Stimulated activated CD8-positive, alpha-beta memory T cell treated with anti-CD3 and anti-CD28 coated beads, Interleukin-4, amount 100 ng/mL, for 4 hours (primary cell): ENCODE results near the gene UBE2G2.

ENCODE experiments used
- DNase-seq, 2 donors: peaks; one replicate each; pipeline ENCODE4 v3.0.0-alpha.2; 2020; ENCODE audit warnings: low read depth in 2 of 2, low spot score in 1 of 2

UBE2G2 gene

DNA sequence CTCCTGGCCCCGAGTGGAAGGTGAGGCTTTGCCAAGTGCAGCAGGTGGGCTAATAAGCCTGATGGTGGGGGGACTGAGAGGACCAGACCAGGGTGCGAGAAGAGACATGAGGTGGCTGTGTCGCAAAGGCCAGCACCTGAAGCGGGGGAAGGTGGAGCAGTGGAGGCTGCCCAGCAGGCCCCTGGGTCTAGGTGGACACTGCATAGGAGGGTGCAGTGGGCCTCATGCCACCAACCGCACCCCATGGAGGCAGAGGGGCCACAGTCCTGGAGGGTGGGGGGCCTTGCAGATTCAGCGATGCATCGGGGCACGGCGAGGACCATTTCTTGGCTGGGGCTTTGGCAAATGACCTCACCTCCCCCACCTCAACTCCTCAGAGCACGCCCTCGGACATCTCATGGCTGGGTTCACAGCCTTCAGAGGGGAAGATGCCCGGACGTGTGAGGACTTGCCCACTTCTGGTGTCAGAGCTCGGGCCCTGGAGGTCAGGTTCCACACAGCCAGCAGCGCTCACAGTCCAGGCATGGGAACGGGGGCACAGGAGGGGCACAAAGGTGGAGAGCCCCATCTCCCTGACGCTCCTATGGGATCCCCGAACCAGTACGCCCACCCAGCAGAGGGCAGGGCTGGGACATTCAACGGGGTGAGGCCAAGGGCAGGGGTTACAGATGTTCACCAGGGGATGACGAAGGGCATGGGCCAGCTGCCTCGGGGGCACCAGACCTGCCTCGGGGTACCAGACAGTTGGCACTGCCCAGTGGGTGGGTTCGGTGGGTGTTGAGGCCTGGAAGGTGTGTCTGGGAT, 35.4 kb downstream of the UBE2G2 start:
- no peak for DNase-seq

DNA sequence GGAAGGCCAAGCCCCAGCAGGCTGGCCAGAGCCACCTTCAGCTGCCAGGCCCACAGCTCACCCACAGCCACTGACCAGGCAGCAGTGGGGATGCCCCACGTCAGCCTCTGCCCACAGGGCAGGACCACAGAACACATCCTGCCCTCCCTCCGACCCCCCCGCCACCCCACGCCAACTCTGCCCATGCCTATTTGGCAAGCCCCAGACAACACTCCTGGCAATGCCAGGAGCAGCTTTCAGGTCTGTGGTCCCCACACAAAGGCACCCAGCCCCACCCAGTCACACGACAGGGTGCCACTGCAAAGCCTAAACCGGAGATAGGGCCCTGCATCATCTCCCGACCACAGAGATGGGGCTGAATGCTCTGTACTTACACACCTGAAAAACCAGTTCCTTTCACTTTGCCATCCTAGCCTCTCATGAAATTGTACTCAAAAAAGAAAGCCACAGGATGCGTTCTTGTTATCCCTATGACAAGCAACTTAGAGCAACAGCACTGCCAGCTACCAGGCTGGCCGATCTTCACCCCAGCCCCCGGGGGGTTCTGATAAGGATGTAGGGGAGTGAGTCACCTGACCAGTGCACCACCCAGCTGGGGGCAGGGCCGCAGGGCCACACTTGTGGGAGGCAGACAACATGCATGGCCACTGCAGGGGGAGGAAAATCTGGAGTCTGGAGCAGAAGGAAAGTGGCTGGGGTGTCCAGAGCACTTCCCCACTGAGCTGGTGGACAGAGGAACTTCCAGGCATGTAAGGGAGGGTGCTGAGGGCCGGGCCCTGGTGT, 36.2 kb downstream of the UBE2G2 start:
- no peak for DNase-seq

DNA sequence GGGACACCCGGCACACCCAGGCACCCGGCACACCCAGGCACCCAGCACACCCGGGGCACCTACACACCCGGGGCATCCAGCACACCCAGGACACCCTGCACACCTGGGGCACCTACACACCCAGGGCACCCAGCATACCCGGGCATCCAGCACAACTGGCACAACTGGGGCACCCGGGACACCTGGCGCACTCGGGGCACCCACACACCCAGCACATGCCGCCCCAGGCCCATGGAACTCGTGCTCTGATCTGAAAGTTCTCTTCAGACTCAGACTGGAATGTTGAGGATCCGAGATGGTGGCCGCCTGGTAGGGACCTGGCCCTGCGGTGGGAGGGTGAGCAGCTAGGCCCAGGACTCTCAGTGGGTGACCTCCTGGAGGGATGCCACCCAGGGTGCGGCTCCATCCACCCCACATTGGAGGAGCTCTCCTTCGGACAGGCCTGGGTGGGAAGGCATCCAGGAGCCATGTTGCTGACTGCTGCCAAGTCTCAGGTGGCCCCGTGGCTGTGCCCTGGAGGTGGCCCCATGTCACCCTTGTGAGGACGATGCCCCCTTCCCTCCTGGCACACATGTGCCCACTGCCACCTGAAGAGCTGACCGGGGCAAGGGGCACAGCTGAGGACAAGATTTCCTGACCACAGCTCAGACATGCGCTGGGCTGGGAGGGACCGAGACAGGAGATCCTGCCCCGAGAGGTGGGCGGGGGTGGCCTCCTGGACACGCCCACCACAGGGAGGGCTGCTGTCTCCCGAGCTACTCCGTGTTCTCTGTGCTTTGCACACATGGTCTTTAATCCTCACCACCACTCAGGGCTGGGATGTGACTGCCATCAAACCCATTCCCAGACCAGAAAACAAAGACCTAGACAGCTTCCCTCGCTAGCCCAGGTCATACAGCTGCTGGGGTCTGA, 37.0 kb downstream of the UBE2G2 start:
- DNase-seq, result no peak

DNA sequence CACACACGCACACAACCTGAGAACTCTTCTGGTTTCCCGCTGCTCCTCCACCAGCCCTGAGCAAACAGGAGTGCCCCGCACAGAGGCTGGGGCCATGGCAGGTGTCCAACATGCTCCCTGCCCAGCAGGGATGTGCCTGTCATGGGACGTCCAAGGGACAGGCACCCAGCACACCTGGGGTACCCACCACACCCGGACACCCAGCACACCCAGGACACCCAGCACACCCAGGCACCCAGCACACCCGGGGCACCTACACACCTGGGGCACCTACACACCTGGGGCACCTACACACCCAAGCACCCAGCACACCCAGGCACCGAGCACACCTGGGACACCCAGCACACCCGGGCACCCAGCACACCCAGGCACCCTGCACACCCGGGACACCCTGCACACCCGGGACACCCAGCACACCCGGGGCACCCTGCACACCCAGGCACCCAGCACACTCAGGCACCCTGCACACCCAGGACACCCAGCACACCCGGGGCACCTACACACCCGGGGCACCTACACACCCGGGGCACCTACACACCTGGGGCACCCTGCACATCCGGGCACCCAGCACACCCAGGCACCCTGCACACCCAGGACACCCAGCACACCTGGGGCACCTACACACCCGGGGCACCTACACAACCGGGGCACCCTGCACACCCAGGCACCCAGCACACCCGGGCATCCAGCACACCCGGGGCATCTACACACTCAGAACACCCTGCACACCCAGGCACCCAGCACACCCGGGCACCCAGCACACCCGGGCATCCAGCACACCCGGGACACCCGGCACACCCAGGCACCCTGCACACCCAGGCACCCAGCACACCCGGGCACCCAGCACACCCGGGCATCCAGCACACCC, 37.9 kb downstream of the UBE2G2 start:
- DNase-seq, result no peak

DNA sequence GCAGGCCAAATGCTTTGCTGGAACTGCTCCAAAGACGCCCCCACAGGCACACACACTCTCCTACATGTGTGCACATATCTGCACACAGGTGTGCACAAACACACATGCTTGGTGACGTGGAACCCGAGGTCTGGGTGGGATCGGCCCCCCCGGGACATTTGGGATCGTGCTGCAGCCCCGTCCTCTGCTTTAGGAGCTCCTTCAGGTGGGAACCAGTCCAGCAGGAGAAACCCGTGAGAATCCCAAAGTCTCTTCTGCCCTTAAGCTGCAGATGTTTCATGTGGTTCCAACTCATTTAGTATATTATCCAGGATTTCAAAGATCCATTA, 38.6 kb downstream of the UBE2G2 start:
- DNase-seq, result no peak

DNA sequence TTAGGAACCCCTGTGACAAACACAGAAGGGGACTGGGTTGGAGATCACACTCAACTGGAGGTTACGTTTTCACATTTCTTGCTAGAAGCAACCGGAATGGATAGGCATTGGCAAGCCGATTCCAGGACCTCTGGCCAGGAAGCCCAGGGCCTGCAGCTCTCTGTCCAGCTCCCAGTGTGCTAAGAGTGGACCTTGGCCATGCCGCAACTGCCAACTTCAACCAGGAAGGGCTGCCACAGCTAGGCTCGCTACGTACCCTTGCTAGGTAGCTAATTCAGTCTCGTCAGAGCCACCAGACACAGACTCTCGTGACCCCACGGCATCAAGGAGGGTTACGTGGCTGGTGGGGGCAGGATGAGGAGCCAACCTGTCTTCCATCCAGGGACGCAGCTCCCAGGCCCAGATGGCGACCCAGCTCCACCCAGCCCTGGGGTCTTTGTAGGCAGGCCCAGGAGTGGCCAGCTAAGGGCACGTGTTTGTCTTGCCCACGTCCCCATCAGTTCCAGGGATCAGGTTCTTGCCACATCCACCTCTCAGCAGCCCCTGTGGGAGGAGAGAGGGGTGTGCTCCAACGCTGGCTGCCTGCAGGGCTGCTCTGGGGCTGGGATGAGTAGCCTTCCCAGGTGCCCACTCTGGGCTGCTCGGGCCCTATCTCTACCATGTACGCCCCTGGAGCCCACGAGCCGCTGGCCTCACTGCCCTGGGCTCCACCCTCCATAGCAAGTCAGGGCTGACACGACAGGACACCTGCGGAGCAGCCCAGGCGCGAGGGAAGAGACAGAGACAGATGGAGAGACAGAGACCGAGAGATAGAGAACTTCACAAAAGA, 39.2 kb downstream of the UBE2G2 start:
- no peak for DNase-seq

DNA sequence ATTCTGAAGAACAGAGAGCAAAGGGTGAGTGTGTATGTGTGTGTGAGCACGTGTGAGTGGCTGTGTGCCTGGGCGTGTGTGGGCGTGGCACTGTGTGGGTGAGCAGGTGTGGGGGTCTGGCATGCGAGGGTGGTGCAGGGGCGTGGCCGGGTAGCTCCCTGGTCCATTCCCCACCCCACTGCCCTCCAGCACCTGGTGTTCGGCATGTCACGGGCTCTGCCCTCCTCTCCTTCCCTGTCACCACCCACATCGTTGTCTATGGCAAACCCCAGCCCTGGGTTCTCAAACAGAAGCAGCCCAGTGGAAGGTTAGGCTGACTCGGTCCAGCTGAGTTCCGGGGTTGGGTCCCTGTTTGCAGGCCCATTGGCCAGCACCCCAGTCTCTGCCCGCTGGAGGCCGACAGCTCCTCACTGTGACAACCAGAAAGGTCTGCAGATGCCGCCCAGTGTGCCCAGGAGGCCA, 39.8 kb downstream of the UBE2G2 start:
- no peak for DNase-seq

DNA sequence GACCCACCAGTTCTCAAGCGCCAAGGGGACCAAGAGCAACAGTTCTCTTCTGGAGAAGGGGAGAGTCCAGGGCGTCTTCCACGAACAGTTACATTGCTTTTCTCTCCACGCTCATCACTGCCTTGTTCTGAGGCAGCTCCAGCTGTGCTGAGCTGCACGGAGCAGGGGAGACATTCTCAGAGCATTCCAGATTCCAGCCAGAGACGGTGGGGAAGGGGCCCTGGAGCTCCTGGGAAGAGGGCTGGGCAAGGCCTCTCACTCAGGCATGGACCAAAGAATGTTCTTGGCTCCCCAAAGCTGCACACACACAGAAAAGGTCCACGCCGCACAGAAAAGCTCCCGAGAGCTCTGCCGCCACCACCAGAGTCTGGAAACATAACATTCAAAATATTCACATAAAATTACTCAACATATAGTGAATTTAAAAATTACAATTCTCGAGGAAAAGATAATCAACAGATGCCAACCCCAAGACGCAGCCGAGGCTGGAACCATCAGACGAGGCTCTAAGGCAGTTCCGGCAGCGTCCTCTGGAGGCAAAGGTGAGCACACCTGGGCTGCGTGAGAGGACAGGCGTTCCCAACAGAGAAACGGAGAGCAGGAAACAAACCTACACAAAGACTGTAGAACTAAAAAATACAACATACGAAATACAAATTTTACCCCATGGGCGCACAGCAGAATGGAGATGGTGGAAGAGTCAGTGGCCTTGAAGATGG, 40.5 kb downstream of the UBE2G2 start:
- DNase-seq, result no peak

DNA sequence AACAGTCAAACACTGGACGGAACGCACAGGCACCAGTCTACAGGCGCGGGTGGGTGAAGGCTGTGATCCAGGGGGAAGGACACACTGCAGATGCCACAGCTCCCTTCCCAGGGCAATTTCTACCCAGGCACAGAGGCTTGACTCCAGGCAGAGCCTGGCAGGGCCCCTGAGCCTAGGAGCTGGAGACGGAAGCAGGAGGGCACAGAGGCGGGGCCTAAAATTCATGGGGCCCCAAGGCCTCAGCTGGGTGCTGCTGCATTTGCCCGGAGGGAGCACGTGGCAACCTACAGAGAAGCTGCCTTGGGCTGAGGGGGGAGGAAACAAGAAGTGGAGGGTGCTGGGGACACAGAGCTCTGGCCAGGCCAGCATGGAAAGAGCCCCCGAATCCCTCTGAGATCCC, 41.2 kb downstream of the UBE2G2 start:
- no peak for DNase-seq

DNA sequence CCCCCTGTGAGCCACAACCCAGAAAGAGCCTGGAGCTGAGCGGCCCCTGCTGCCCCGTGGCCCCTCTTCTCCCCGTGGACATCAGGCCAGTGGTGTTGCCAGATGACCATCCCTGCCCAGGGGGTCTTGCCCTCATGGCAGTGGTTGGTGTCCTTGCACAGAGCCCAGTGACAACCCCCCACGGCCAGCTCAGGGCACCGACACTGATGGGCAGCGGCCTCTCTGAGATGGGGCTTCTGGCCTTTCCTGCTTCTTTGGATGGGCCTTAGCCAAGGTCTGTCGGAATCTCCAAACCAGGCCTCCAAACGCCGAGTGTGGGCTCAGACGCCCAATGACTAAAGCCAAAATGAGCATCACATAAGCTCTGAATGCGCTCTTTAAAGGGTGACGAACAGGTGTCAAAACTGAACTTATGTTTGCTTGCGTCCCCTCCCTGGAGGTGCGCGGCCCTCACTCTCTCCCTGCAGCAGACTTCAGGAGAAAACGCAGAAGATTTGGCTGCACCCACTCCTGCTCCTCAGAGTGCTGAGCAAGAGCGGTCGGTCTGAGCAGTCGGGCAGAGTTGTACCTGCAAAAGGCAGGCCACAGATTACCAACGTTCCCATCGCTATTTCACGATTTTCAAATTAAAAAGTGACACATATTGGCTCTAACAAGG, 41.9 kb downstream of the UBE2G2 start:
- no peak for DNase-seq

DNA sequence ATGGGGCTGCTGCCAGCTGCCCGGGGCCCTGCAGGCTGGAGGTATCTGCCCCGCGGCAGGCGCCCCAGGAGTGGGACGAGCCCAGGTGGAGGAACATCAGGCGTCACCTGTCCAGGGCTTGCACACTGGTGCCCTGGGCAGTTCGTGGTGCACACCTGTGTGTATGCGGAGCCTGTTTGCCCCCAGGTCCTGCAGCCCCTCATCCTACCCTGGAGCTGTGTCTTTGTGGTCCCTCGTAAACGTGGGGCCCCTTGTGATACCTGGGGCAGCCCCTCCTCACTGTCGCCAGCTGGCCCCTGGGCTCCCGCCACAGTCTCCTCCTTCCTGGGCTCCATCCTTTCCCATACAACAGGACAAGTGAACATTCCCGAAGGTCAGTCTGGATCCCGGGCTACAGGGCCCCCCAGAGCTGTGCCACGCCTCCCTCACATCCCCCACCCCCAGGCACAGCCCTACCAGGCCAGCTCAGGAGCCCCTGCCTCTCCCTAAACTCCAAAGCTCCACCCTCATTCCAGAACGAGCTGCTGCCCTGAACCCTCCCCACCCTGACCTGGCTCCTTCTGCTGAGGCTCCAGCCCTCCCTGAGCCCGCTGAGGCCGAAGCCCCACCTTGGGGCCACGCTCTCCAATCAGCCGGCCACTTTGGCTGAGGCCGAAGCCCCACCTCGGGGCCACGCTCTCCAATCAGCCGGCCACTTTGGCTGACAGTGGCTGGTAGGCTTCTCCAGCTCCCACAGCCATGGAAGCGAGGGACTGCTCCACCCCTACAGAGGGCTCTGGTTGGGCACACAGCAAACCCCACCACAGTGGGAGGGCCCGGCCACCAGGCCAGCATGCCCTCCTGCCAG, 42.6 kb downstream of the UBE2G2 start:
- no peak for DNase-seq

DNA sequence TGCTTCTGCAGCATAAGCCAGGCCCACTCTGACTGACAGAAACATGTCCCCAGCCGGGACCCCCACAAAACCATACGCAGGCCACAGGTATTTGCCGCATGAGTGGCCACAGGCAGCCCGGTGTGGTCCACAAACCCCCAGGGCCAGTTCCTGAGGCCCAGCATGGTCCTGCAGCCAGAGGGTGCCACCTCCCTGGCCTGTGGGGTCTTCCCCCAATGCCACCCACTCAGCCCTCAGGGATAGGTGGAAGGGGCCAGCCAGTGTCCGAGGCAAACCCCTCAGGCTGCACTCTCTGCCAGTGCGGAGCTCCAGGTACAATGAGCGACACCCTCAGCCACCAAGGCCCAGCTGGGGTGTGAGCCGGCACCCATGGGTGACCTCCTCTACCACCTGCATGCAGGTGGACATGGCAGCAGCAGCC, 43.5 kb downstream of the UBE2G2 start:
- no peak for DNase-seq

DNA sequence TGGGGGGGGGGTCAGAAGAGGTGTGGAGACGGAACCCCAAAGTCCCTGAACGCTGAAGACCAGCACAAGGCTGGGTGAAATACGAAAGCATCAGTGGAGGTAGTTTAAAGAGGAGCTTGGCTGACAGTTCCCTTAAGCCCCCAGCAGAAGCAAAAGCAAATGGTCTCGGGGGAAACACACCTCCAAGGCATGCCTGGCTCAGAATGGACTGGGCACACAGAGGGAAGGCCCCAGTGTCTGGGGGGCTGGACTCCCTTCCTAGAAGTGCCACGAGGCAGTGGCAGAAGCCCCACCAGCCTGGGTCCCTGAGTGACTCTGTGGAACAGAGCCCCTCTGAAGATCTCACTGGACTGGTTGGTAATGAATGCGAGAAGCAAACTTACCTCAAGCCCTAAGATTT, 43.9 kb downstream of the UBE2G2 start:
- DNase-seq, result no peak

DNA sequence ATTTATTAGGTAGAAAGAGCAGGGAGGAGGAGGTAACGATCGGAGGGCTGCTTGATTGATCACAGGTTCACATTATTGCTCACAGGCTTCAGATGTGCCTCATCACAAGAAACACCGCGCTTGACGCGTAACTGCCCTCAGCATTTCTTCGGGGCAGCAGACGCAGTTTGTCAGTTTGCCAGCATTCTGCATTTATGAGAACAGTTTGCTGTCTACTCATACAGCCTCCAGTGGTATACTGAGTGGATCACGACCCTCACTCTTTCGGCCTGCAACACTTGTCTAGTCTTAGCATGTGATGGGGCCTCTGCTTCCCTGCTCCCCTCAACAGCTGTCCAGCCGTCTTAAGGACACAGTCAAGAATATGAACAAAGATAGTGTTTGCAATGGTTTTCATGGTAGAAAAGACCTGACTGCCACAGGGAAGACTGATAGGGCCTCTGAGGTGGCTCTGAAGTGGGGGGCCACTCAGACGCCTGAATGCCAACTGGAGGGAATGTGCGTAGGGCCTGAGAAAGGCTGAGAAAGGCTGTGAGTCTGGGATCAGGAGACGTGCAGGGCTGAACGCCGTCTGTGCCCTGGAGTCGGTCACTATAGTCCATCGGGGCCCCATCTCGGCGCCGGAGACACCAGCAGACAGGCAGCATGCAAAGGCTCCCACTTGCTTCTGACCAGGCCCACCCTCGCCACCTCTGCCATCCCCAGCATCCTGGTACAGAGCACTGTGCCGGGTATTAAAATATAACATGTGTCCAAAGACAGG, 45.0 kb downstream of the UBE2G2 start:
- no peak for DNase-seq

DNA sequence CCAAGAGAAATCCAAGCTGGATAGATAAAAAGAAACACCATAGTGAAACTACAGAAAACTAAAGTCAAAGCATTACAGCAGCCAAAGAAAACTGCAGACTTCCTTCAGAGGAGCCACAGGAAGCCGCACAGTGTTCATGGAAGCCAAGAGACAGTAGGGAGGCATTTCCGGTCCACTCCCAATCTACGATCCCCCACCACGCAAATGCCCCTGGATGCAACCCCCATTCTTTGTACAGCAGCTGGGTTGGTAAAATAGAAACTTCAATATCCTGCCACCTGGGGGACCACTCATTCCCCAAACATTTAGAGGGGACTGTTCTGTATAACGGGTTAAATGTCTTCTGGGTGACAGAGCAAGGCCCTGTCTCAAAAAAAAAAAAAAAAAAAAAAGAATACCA, 46.4 kb downstream of the UBE2G2 start:
- no peak for DNase-seq

DNA sequence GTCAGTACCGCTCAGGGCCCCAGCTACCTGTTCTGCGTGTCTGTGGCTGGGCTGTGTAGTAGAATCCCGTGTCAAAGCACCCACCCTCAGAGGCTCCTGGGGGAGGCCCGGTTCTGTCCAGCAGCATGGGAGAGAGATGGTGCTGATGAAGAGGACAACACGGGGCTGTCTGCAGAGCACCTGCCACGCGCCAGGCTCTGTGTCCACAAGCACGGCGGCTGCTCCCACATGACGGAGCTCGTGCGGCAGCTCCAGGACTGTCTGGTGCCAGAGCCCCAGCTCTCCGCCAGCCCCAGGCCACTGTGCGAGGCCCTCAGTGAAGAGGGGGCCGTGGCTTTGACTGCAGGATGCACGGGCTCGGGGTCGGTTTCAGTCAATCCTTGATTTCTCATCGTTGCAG, 48.3 kb downstream of the UBE2G2 start:
- DNase-seq, result no peak

DNA sequence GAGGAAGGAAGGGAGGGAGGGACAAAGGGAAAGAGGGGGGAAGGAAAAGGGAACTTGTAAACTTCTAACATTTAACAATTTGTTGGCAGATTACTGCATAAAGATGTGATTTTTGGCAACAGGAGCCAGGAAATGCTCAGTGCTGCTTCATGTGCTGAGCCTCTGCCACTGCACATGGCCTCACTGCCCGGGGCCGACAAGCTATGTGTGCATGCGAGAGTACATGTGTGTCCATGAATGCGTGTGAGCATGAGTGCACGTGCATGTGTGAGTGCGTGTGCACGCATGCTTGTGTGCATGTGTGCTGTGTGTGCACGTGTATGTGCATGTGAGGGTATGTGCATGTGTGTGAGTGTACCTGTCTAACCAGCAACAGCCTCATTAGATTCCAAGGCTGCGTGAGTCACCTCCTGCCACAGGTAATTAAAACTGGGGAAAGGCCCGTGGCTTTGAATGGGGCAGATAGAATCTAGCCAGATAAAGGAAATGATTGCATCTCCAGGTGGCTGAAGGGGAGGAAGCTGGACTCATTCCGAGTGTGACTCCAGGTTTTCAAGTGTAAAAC, 48.9 kb downstream of the UBE2G2 start:
- DNase-seq, result no peak
